ENCODE data around the gene FBXW4.

FBXW4 gene

DNA sequence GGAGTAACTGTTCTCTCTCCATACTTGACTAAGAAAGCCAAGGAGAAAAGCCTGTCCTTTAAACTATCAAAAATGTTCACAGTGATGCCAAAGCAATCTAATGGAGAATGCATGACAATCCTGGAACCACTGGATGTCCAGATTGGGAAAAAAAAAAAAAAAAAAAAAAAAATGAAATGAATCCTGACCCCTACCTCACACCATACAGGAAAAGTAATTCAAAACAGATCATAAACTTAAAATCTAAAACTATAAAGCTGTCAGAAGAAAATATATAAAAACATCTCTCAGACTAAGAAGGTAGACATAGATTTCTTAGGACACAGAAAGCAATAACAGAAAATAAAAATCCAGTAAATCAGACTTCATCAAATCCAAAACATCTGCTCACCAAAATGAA is 18.4 kb downstream of the FBXW4 start:
- no peak overlapping the region for H3K4me3 ChIP-seq (ENCODE audit: low read depth, low read length)
- TF ChIP-seq, protein P1, sequence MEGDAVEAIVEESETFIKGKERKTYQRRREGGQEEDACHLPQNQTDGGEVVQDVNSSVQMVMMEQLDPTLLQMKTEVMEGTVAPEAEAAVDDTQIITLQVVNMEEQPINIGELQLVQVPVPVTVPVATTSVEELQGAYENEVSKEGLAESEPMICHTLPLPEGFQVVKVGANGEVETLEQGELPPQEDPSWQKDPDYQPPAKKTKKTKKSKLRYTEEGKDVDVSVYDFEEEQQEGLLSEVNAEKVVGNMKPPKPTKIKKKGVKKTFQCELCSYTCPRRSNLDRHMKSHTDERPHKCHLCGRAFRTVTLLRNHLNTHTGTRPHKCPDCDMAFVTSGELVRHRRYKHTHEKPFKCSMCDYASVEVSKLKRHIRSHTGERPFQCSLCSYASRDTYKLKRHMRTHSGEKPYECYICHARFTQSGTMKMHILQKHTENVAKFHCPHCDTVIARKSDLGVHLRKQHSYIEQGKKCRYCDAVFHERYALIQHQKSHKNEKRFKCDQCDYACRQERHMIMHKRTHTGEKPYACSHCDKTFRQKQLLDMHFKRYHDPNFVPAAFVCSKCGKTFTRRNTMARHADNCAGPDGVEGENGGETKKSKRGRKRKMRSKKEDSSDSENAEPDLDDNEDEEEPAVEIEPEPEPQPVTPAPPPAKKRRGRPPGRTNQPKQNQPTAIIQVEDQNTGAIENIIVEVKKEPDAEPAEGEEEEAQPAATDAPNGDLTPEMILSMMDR (IDR thresholded peaks at IDR 0.05; ENCODE audit: insufficient read depth, low read depth, low read length, missing control alignments), result no peak
- no peak for DNase-seq (ENCODE audit: low read depth)

DNA sequence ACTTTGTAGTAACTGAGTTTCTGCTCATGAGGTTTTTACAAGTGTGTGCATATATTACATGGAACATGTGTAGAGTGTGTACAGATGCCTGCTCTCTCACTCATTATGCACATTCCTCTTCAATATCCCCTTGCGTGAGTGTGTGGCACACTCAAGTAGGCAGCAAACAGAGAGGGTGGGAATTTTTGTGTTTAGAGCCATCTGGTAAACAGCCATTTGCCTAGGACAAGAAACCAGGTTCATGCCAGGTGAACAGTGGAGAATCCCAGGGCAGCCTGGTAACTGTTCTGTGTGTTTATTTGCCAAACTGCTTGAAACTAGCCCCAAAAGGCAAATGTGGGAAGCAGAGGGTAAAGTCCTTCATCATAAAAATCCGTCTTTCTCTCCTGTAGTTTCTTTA is 19.9 kb downstream of the FBXW4 start:
- no peak for DNase-seq (ENCODE audit: low read depth)
- TF ChIP-seq, protein P1 (IDR thresholded peaks at IDR 0.05; ENCODE audit: insufficient read depth, low read depth, low read length, missing control alignments), result no peak

DNA sequence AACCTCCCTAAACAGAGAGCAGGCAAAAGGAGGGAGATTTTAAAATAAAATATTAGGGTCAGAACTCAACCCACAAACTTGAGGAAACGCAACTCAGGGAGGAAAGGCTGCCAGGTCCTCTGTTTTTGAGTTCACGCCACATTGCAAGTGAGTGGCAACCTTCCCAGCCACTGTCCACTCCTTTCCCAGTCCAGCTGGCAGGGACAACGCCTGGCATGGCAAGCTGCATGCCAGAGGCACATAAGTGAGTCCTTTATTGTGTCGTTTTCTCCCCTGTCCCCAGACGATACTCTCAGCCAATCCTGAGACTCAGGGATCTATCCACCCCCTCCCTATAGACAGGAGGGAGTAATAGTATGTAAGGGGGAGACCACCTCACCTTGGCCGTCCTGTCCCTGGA is 22.4 kb downstream of the FBXW4 start:
- TF ChIP-seq, protein P1 (IDR thresholded peaks at IDR 0.05; ENCODE audit: insufficient read depth, low read depth, low read length, missing control alignments), result no peak
- no peak overlapping the region for H3K4me3 ChIP-seq (ENCODE audit: low read depth, low read length)
- no peak for DNase-seq (ENCODE audit: low read depth)

More for the DNA sequence above, 19.9 kb downstream of the FBXW4 start:
- no peak overlapping the region for H3K4me3 ChIP-seq (ENCODE audit: low read depth, low read length)

DNA sequence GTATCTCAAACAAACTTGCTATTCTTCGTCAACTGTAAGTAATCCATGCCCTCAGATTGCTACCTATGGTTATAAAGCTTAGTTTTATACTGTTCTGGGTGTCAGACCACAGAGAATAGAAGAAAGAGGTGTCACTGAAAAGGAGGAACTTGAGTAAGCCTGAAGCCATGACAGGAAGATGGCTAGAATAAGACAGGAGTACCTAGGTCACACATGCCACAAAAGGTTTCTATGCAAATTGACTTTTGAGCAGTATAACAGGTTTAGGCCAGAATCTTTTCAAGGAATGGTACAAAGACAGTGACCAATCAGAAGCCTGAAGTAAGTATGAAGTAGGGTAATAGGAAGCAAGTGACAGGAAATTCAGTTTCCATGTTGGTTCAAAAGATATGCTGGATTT is 23.5 kb downstream of the FBXW4 start:
- peak; percentile 54 for DNase-seq (ENCODE audit: low read depth)
- no peak overlapping the region for H3K4me3 ChIP-seq (ENCODE audit: low read depth, low read length)
- TF ChIP-seq, protein P1 (IDR thresholded peaks at IDR 0.05; ENCODE audit: insufficient read depth, low read depth, low read length, missing control alignments), result no peak

DNA sequence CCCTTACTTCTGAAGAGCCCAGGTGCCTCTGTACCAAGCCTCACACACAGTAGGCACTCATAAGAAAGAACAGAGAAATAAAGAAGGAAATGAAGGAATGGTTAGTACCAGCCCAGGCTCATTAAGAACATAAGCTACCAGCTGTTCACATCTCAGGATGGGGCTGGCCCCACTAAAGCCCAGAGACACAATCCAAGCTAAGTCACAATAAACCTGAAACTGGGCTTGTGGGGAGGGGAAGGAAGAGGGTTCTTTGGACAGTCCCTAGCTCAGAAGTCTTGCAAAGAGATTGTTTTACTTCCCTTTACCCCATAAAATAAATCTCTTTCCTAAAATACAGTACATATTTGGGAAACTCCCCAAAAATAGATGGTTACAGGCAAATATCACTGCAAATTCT is 24.3 kb downstream of the FBXW4 start:
- no peak overlapping the region for H3K4me3 ChIP-seq (ENCODE audit: low read depth, low read length)
- peak; percentile 62 for DNase-seq (ENCODE audit: low read depth)
- TF ChIP-seq, protein P1 (IDR thresholded peaks at IDR 0.05; ENCODE audit: insufficient read depth, low read depth, low read length, missing control alignments), result no peak

DNA sequence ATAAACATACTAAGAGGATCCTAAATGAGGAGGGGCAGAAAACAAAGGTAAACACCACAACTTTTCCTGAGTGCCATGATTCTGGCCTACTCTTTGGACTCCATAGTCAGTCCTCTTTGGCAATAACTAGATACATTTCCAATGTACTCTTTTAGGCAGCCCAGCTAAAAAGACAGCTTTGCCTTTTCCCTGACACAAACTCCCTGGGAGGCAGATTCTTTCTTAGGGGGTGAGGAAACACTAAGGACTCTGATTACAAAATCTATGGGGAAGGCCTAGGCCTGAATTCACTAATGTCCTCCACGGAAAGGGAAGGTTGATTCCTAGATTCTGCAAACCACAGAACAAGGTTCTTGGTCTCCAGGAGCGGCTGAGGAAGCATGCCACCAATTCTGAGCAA is 25.8 kb downstream of the FBXW4 start:
- no peak for DNase-seq (ENCODE audit: low read depth)
- TF ChIP-seq, protein P1 (IDR thresholded peaks at IDR 0.05; ENCODE audit: insufficient read depth, low read depth, low read length, missing control alignments), result no peak
- H3K4me3 ChIP-seq (ENCODE audit: low read depth, low read length), result no peak overlapping the region

DNA sequence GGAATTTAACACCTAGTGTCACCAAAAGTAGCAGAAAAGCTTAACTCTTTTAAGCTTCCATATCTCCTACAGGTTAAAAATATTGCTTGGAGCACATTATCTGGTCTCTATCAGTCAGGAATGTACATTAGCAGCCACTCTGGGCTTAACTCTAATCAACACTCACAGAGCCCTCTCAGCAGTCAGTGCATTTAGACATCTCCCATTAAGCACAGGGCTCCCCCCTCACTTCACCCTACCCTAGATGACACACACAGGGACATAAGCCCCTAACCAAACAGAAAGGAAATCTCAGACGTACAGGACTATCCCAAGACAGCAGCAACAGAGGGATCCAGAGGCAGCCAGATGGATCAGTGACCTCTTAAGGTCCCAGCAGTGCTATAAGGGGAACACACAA is 26.4 kb downstream of the FBXW4 start:
- TF ChIP-seq, protein P1 (IDR thresholded peaks at IDR 0.05; ENCODE audit: insufficient read depth, low read depth, low read length, missing control alignments), result no peak
- no peak for DNase-seq (ENCODE audit: low read depth)
- no peak overlapping the region for H3K4me3 ChIP-seq (ENCODE audit: low read depth, low read length)

Data from GM12865 (cell line).